ENCODE measurements around the gene ZNF782. TPM values are rescaled to one million over a fixed set of nuclear protein-coding genes. Genes with fewer than 3 reads are reported as not detected.
"Not testable (repeated sequence)": the region's sequence is repeated elsewhere in the genome, so short reads cannot be mapped to it uniquely, and the experiment has no call there.

The ZNF782 gene
- total RNA-seq, 1 experiment from 2014 or later = 11.5 TPM

DNA sequence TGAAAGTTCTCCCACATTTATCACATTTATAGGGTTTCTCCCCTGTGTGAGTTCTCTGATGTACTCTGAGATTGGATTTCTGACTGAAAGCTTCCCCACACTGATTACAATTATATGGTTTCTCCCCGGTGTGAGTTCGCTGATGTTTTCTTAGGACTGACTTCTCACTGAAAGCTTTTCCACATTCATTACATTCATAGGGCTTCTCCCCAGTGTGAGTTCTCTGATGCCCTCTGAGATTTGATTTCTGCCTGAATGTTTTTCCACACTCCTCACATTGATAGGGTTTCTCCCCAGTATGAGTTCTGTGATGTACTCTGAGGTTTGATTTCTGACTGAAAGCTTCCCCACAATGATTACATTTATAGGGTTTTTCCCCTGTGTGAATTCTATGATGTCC is 36.3 kb downstream of the ZNF782 start:
- intact Hi-C loops (cut with micrococcal nuclease; ENCODE audit: unreplicated experiment) = loop anchor here (5.0 kb wide), 1 partner anchor 34 kb away; the partner anchor contains the start of gene ZNF782
- H3K36me3 ChIP-seq (ENCODE audit: low read depth) = peaks cover 35% of the 10 kb centered on the region; the same call in 1 of the 2 replicates
- H3K4me1 ChIP-seq (replicated peaks; ENCODE audit: insufficient read depth) = no peaks in the 10 kb centered on the region
- H3K4me3 ChIP-seq = no peak overlapping the region
- H2AFZ ChIP-seq = no peak overlapping the region
- ChIA-PET CTCF (no interaction called here), POLR2A (ENCODE audit: unreplicated experiment) (no interaction called here)
- no peak overlapping the region for H3K4me2 ChIP-seq
- DNase-seq = no peak
- peaks cover 81% of the 10 kb centered on the region for H3K9me3 ChIP-seq (ENCODE audit: insufficient read depth, low read depth)
- TF ChIP-seq, protein P1, sequence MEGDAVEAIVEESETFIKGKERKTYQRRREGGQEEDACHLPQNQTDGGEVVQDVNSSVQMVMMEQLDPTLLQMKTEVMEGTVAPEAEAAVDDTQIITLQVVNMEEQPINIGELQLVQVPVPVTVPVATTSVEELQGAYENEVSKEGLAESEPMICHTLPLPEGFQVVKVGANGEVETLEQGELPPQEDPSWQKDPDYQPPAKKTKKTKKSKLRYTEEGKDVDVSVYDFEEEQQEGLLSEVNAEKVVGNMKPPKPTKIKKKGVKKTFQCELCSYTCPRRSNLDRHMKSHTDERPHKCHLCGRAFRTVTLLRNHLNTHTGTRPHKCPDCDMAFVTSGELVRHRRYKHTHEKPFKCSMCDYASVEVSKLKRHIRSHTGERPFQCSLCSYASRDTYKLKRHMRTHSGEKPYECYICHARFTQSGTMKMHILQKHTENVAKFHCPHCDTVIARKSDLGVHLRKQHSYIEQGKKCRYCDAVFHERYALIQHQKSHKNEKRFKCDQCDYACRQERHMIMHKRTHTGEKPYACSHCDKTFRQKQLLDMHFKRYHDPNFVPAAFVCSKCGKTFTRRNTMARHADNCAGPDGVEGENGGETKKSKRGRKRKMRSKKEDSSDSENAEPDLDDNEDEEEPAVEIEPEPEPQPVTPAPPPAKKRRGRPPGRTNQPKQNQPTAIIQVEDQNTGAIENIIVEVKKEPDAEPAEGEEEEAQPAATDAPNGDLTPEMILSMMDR (conservative IDR thresholded peaks at IDR 0.05) = no peak
- TF ChIP-seq EZH2 (IDR thresholded peaks at IDR 0.05; ENCODE audit: low read depth) = no peak
- no peaks in the 10 kb centered on the region for H3F3A ChIP-seq (ENCODE audit: insufficient read depth, low read depth)
- no peak overlapping the region for H3K27ac ChIP-seq
- no peaks in the 10 kb centered on the region for H4K20me1 ChIP-seq (ENCODE audit: insufficient read depth)
- H3K79me2 ChIP-seq (ENCODE audit: low read depth) = no peaks in the 10 kb centered on the region
- no peaks in the 10 kb centered on the region for H3K27me3 ChIP-seq (ENCODE audit: insufficient read depth, low read depth)
- no peaks in the 10 kb centered on the region for H3K9me2 ChIP-seq (ENCODE audit: insufficient read depth)
- BruUV-seq (replicated peaks) = no TSS peak

DNA sequence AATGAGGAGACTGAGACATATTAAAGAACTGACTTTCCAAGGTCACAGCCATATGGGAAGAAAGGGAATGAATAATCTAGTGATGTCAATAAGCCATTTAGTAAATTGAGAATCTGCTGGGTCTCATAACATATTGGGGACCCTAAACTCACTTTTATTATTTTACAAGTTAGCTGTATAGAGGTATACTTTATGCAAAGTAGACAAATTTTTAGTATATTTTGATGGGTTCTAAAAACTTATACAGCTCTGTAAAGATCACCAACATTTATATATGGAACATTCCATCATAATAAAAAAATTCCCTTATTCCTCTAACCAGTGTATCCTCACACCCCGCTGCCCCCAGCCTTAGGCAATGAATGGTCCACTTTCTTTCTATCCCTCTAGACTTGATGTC is 40.7 kb downstream of the ZNF782 start:
- no peak overlapping the region for H3K4me3 ChIP-seq
- no peaks in the 10 kb centered on the region; the same call in 1 of the 2 replicates for H3K36me3 ChIP-seq (ENCODE audit: low read depth)
- H3K9me3 ChIP-seq (ENCODE audit: insufficient read depth, low read depth) = peaks cover 50% of the 10 kb centered on the region
- no peaks in the 10 kb centered on the region for H3K9me2 ChIP-seq (ENCODE audit: insufficient read depth)
- TF ChIP-seq, protein P1 (conservative IDR thresholded peaks at IDR 0.05) = no peak
- no peak for TF ChIP-seq EZH2 (IDR thresholded peaks at IDR 0.05; ENCODE audit: low read depth)
- H3K27ac ChIP-seq = no peak overlapping the region
- no TSS peak for BruUV-seq (replicated peaks)
- ChIA-PET CTCF (no interaction called here), POLR2A (ENCODE audit: unreplicated experiment) (no interaction called here)
- H3K27me3 ChIP-seq (ENCODE audit: insufficient read depth, low read depth) = no peaks in the 10 kb centered on the region
- intact Hi-C loops (cut with micrococcal nuclease; ENCODE audit: unreplicated experiment) = no loop called here
- H3K4me2 ChIP-seq = no peak overlapping the region
- no peaks in the 10 kb centered on the region for H3K79me2 ChIP-seq (ENCODE audit: low read depth)
- H2AFZ ChIP-seq = no peak overlapping the region
- H3F3A ChIP-seq (ENCODE audit: insufficient read depth, low read depth) = no peaks in the 10 kb centered on the region
- DNase-seq = no peak
- no peaks in the 10 kb centered on the region for H4K20me1 ChIP-seq (ENCODE audit: insufficient read depth)
- H3K4me1 ChIP-seq (replicated peaks; ENCODE audit: insufficient read depth) = no peaks in the 10 kb centered on the region

DNA sequence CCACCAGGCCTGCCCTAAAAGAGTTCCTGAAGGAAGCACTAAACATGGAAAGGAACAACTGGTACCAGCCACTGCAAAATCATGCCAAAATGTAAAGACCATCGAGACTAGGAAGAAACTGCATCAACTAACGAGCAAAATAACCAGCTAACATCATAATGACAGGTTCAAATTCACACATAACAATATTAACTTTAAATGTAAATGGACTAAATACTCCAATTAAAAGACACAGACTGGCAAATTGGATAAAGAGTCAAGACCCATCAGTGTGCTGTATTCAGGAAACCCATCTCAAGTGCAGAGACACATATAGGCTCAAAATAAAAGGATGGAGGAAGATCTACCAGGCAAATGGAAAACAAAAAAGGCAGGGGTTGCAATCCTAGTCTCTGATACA is 55.4 kb downstream of the ZNF782 start:
- H3K4me2 ChIP-seq; DNase-seq; H3K27ac ChIP-seq; H3K4me1 ChIP-seq (replicated peaks; ENCODE audit: insufficient read depth); H3K79me2 ChIP-seq (ENCODE audit: low read depth); H3K4me3 ChIP-seq; BruUV-seq (replicated peaks); H3K36me3 ChIP-seq (ENCODE audit: low read depth); H2AFZ ChIP-seq; CTCF ChIA-PET; H4K20me1 ChIP-seq (ENCODE audit: insufficient read depth); H3F3A ChIP-seq (ENCODE audit: insufficient read depth, low read depth); intact Hi-C loops (cut with micrococcal nuclease; ENCODE audit: unreplicated experiment); H3K27me3 ChIP-seq (ENCODE audit: insufficient read depth, low read depth); POLR2A ChIA-PET (ENCODE audit: unreplicated experiment); H3K9me2 ChIP-seq (ENCODE audit: insufficient read depth): not testable (repeated sequence)
- H3K9me3 ChIP-seq (ENCODE audit: insufficient read depth, low read depth) = peaks cover 29% of the 10 kb centered on the region

DNA sequence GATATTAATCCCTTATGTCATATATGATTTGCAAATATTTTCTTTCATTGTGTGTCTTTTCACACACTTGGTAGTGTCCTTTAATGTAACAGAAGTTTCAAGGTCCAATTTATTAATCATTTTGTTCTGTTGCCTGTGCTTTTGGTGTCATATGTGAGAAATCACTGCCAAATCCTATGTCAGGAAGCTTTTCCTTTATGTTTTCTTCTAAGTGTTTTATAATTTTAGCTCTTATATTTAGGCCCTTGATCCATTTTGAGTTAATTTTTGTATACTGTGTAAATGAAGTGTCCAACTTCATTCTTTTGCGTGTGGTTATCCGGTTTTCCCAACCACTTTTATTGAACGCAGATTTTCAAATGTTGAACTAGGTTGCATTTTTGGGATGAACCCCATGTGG is 70.3 kb downstream of the ZNF782 start:
- Histone ChIP-seq H4K20me1 (ENCODE audit: insufficient read depth) (no peaks in the 10 kb centered on the region), H3K4me3 (no peak overlapping the region), H3F3A (ENCODE audit: insufficient read depth, low read depth) (peaks cover 5% of the 10 kb centered on the region; the same call in 1 of the 2 replicates), H2AFZ (no peak overlapping the region), H3K27ac (no peak overlapping the region), H3K79me2 (ENCODE audit: low read depth) (no peaks in the 10 kb centered on the region), H3K4me1 (replicated peaks; ENCODE audit: insufficient read depth) (no peaks in the 10 kb centered on the region; the same call in 1 of the 2 replicates), H3K27me3 (ENCODE audit: insufficient read depth, low read depth) (no peaks in the 10 kb centered on the region), H3K9me2 (ENCODE audit: insufficient read depth) (no peaks in the 10 kb centered on the region), H3K9me3 (ENCODE audit: insufficient read depth, low read depth) (peaks cover 5% of the 10 kb centered on the region; the same call in 1 of the 2 replicates), H3K36me3 (ENCODE audit: low read depth) (no peaks in the 10 kb centered on the region), H3K4me2 (no peak overlapping the region)
- intact Hi-C loops (cut with micrococcal nuclease; ENCODE audit: unreplicated experiment) = no loop called here
- ChIA-PET POLR2A (ENCODE audit: unreplicated experiment) (no interaction called here), CTCF (no interaction called here)
- TF ChIP-seq EZH2 (IDR thresholded peaks at IDR 0.05; ENCODE audit: low read depth) = no peak
- TF ChIP-seq, protein P1 (conservative IDR thresholded peaks at IDR 0.05) = no peak
- no peak for DNase-seq
- BruUV-seq (replicated peaks) = no TSS peak

All from PC-9 (cell line).